ENCODE data around the gene HSBP1L1. TPM values are rescaled to one million over a fixed set of nuclear protein-coding genes. Genes with fewer than 3 reads are reported as not detected.

HSBP1L1 gene
- total RNA-seq, 1 donor from 2014 or later = not detected

- Mint-ChIP-seq H3K36me3 (ENCODE audit: unreplicated experiment) (peaks cover 8% of the 10 kb centered on the region), H3K27me3 (ENCODE audit: unreplicated experiment) (peaks cover 3% of the 10 kb centered on the region), H3K9me3 (ENCODE audit: unreplicated experiment) (peaks cover 3% of the 10 kb centered on the region), H3K27ac (ENCODE audit: unreplicated experiment) (no peak overlapping the region), H3K4me3 (ENCODE audit: unreplicated experiment) (no peak overlapping the region), H3K4me1 (ENCODE audit: low read depth, unreplicated experiment) (peaks cover 4% of the 10 kb centered on the region)
- DNase-seq = no peak
- TF ChIP-seq CTCF (IDR thresholded peaks at IDR 0.05; ENCODE audit: partially characterized antibody, unreplicated experiment) = no peak
These were observed 7.5 kb downstream of the HSBP1L1 start for GRCh38 chr18:79971986-79972385.

- no peak for DNase-seq
- no peak for TF ChIP-seq CTCF (IDR thresholded peaks at IDR 0.05; ENCODE audit: partially characterized antibody, unreplicated experiment)
- Mint-ChIP-seq H3K27ac (ENCODE audit: unreplicated experiment) (no peak overlapping the region), H3K27me3 (ENCODE audit: unreplicated experiment) (peaks cover 3% of the 10 kb centered on the region), H3K4me1 (ENCODE audit: low read depth, unreplicated experiment) (peaks cover 4% of the 10 kb centered on the region), H3K4me3 (ENCODE audit: unreplicated experiment) (no peak overlapping the region), H3K9me3 (ENCODE audit: unreplicated experiment) (peaks cover 3% of the 10 kb centered on the region), H3K36me3 (ENCODE audit: unreplicated experiment) (peaks cover 8% of the 10 kb centered on the region)
These were observed 8.3 kb downstream of the HSBP1L1 start for GRCh38 chr18:79972720-79973119.

- H3K27ac Mint-ChIP-seq (ENCODE audit: unreplicated experiment) = no peak overlapping the region
- no peak overlapping the region for H3K4me3 Mint-ChIP-seq (ENCODE audit: unreplicated experiment)
- H3K27me3 Mint-ChIP-seq (ENCODE audit: unreplicated experiment) = peaks cover 3% of the 10 kb centered on the region
- H3K9me3 Mint-ChIP-seq (ENCODE audit: unreplicated experiment) = peaks cover 3% of the 10 kb centered on the region
- H3K4me1 Mint-ChIP-seq (ENCODE audit: low read depth, unreplicated experiment) = peaks cover 4% of the 10 kb centered on the region
- DNase-seq = no peak
- TF ChIP-seq CTCF (IDR thresholded peaks at IDR 0.05; ENCODE audit: partially characterized antibody, unreplicated experiment) = no peak
- H3K36me3 Mint-ChIP-seq (ENCODE audit: unreplicated experiment) = peaks cover 8% of the 10 kb centered on the region
These were observed 9.1 kb downstream of the HSBP1L1 start for GRCh38 chr18:79973517-79973916.

- TF ChIP-seq CTCF (IDR thresholded peaks at IDR 0.05; ENCODE audit: partially characterized antibody, unreplicated experiment) = no peak
- peaks cover 3% of the 10 kb centered on the region for H3K27me3 Mint-ChIP-seq (ENCODE audit: unreplicated experiment)
- no peak overlapping the region for H3K27ac Mint-ChIP-seq (ENCODE audit: unreplicated experiment)
- H3K9me3 Mint-ChIP-seq (ENCODE audit: unreplicated experiment) = peaks cover 3% of the 10 kb centered on the region
- DNase-seq = no peak
- H3K4me1 Mint-ChIP-seq (ENCODE audit: low read depth, unreplicated experiment) = peaks cover 4% of the 10 kb centered on the region
- H3K36me3 Mint-ChIP-seq (ENCODE audit: unreplicated experiment) = peaks cover 8% of the 10 kb centered on the region
- no peak overlapping the region for H3K4me3 Mint-ChIP-seq (ENCODE audit: unreplicated experiment)
These were observed 9.7 kb downstream of the HSBP1L1 start for GRCh38 chr18:79974025-79974654.

GRCh38 chr18:79975043-79975442 lies 10.6 kb downstream of the HSBP1L1 start:
- DNase-seq = no peak
- Mint-ChIP-seq H3K9me3 (ENCODE audit: unreplicated experiment) (peaks cover 3% of the 10 kb centered on the region), H3K4me1 (ENCODE audit: low read depth, unreplicated experiment) (no peaks in the 10 kb centered on the region), H3K36me3 (ENCODE audit: unreplicated experiment) (peaks cover 8% of the 10 kb centered on the region), H3K4me3 (ENCODE audit: unreplicated experiment) (no peak overlapping the region), H3K27me3 (ENCODE audit: unreplicated experiment) (peaks cover 3% of the 10 kb centered on the region), H3K27ac (ENCODE audit: unreplicated experiment) (no peak overlapping the region)
- no peak for TF ChIP-seq CTCF (IDR thresholded peaks at IDR 0.05; ENCODE audit: partially characterized antibody, unreplicated experiment)
